Activated T-cell treated with anti-CD3 and anti-CD28 coated beads, Interleukin-2, amount 50 U/mL, for 72 hours (primary cell): Measurements from ENCODE around the gene FOXP2. TPM values are rescaled to one million over a fixed set of nuclear protein-coding genes. Genes with fewer than 3 reads are reported as not detected.
"Not testable (repeated sequence)": the region's sequence is repeated elsewhere in the genome, so short reads cannot be mapped to it uniquely, and the experiment has no call there.

Experiments
- ATAC-seq, 2 donors: fragments of 150-1000 bp; cut with Tn5 transposase; replicated peaks in 1 of 2; 2 replicates each; pipeline ENCODE4 v1.10.0; 2021; ENCODE audit warnings: moderate library complexity in 2 of 2, mild to moderate bottlenecking in 1 of 2
- DNase-seq, 2 donors: peaks; one replicate each; pipeline ENCODE4 v3.0.0; 2021 to 2022; ENCODE audit warnings: mixed read lengths in 1 of 2
- H3K27ac Mint-ChIP-seq: one replicate; pipeline ENCODE4 v1.8.0; 2022; ENCODE audit warnings: mild to moderate bottlenecking, moderate library complexity, mixed read lengths
- H3K27me3 Mint-ChIP-seq: one replicate; pipeline ENCODE4 v1.8.0; 2022; ENCODE audit warnings: low read depth, mixed read lengths
- H3K36me3 Mint-ChIP-seq, 2 donors: one replicate each; pipeline ENCODE4 v1.8.0; 2022; ENCODE audit warnings: mixed read lengths in 2 of 2, mild to moderate bottlenecking in 1 of 2; ENCODE audit not compliant: insufficient read depth in 2 of 2
- H3K4me1 Mint-ChIP-seq: one replicate; pipeline ENCODE4 v1.8.0; 2022; ENCODE audit warnings: low read depth, mixed read lengths
- H3K4me3 Mint-ChIP-seq, 2 donors: one replicate each; pipeline ENCODE4 v1.8.0; 2022; ENCODE audit warnings: mild to moderate bottlenecking in 2 of 2, mixed read lengths in 2 of 2, moderate library complexity in 2 of 2
- H3K9me3 Mint-ChIP-seq, 2 donors: one replicate each; pipeline ENCODE4 v1.8.0; 2022; ENCODE audit warnings: mixed read lengths in 2 of 2
- total RNA-seq, 2 donors: library from RNA; stranded (reverse); gene quantifications; one replicate each; pipeline ENCODE4 v1.2.3, GENCODE V29; 2022

FOXP2 gene
- total RNA-seq, 2 donors from 2014 or later: not detected

DNA sequence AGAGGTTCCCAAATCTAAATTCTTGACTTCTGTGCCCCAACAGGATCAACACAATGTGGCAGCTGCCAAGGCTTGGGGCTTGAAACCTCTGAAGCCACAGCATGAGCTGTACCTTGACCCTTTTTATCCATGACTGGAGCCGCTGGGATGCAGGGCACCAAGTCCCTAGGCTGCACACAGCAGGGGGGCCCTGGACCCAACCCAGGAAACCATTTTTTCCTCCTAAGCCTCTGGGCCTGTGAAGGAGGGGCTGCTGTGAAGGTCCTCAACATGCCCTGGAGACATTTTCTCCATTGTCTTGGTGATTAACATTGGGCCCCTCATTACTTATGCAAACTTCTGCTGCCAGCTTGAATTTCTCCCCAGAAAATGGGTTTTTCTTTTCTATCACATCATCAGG lies 72.6 kb downstream of the FOXP2 start:
- Mint-ChIP-seq H3K4me3 (no peak overlapping the region), H3K9me3 (peaks cover 4 to 8% of the 10 kb centered on the region in 2 donors), H3K36me3 (peaks cover 4 to 5% of the 10 kb centered on the region in 2 donors), H3K4me1 (no peaks in the 10 kb centered on the region), H3K27me3 (no peaks in the 10 kb centered on the region), H3K27ac (no peak overlapping the region)
- DNase-seq (no peak), ATAC-seq (no peak)

- no peak for ATAC-seq
These were observed 74.1 kb downstream of the FOXP2 start for GRCh38 chr7:114488696-114489095.

GRCh38 chr7:114497491-114497890 lies 82.9 kb downstream of the FOXP2 start:
- not testable (repeated sequence) for H3K4me1 Mint-ChIP-seq, ATAC-seq, H3K9me3 Mint-ChIP-seq, H3K36me3 Mint-ChIP-seq, H3K27ac Mint-ChIP-seq, DNase-seq, H3K27me3 Mint-ChIP-seq, H3K4me3 Mint-ChIP-seq

More at GRCh38 chr7:114488696-114489095, 74.1 kb downstream of the FOXP2 start:
- Mint-ChIP-seq H3K36me3 (peaks cover 4 to 5% of the 10 kb centered on the region in 2 donors), H3K9me3 (peaks cover 6 to 10% of the 10 kb centered on the region in 2 donors), H3K27ac (no peak overlapping the region), H3K4me1 (no peaks in the 10 kb centered on the region), H3K27me3 (no peaks in the 10 kb centered on the region), H3K4me3 (no peak overlapping the region)
- DNase-seq: no peak

DNA sequence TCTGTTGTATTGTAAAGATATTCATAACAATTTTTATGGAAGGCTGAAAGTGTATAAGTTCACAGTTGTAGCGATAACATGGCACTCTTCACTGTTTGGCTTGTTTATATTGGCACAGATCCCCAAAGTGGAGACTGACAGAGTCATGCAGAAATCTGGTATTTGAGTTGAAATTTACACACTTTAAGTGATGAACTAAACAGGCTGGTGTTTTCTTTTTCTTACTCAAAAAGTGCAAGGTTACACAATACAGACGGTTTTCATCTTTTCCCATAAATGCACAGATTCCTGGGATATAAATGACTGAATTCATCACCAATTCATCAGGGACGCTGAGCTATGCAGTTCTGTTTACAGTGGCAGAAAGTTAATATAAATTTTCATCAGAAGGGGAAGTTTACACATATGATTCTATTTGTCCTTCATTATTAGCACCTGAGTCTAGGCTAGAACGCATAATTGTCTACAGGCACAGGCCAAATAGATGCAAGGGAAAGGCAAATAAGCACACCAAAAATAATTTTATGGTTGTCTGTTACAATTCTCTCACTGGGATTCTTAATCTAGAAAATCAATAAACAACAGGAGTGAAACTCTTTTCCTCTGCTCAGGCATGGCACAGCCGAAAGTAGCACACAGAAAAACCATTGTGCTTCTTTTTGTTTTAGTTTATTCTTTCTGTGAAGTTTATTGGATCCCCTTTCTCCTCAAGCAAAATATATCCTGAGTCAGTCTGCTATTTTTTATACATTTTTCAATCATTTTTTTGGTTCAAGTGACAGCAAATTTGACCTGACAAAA lies 88.0 kb downstream of the FOXP2 start:
- H3K36me3 Mint-ChIP-seq: no peaks in the 10 kb centered on the region
- DNase-seq (no peak), ATAC-seq (no peak)
- no peaks in the 10 kb centered on the region for H3K4me1 Mint-ChIP-seq
- H3K9me3 Mint-ChIP-seq: no peaks in the 10 kb centered on the region
- no peak overlapping the region for H3K27ac Mint-ChIP-seq
- H3K4me3 Mint-ChIP-seq: no peak overlapping the region
- no peaks in the 10 kb centered on the region for H3K27me3 Mint-ChIP-seq

DNA sequence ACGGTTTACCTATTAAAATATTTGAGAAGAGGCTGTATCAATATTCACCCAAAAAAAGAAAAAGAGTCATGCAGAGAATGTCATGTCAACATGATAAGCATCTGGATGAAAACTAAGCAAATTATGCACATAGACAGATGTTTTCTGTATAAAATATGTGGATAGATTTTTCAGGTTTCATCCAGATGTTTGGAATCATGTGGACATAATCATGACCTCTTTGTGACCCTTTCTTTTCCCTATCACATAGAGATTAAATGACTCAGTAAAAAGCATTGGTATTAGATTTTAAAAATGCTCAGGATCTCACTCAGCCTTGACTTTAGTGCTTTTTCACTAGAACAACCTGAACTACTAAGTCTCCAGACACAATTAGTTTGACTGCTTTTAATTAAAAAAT lies 90.0 kb downstream of the FOXP2 start:
- no peaks in the 10 kb centered on the region for H3K36me3 Mint-ChIP-seq
- H3K27ac Mint-ChIP-seq: no peak overlapping the region
- ATAC-seq: no peak
- H3K9me3 Mint-ChIP-seq: no peaks in the 10 kb centered on the region
- H3K4me3 Mint-ChIP-seq: no peak overlapping the region
- no peak for DNase-seq
- no peaks in the 10 kb centered on the region for H3K4me1 Mint-ChIP-seq
- H3K27me3 Mint-ChIP-seq: no peaks in the 10 kb centered on the region

- Mint-ChIP-seq H3K4me3 (no peak overlapping the region), H3K27ac (no peak overlapping the region), H3K9me3 (no peaks in the 10 kb centered on the region), H3K36me3 (no peaks in the 10 kb centered on the region), H3K4me1 (no peaks in the 10 kb centered on the region), H3K27me3 (no peaks in the 10 kb centered on the region)
- DNase-seq: no peak
- no peak for ATAC-seq
These were observed 92.8 kb downstream of the FOXP2 start for GRCh38 chr7:114507381-114507780.

DNA sequence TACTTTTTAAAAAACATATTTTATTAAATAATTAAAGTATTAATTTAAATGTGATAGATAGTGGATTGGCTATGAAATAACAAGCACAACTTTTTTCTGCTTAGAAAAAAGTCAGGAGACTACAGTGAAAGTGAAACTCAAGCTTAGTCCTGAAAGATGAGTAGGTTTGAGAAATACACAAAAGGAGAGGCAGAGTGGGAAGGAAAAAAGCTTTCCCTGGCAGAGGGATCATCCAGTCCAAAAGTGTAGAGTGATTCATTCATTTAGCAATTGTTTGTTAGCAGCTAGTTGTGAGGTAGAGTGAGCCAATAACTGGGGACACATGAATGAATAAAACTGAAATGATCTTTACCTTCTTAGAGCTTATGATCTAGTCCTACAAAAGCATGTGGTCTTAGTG lies 93.5 kb downstream of the FOXP2 start:
- ATAC-seq: no peak
- no peak overlapping the region for H3K4me3 Mint-ChIP-seq

GRCh38 chr7:114510824-114511223 lies 96.2 kb downstream of the FOXP2 start:
- not testable (repeated sequence) for H3K27me3 Mint-ChIP-seq, DNase-seq, H3K36me3 Mint-ChIP-seq

More for the DNA sequence above, 93.5 kb downstream of the FOXP2 start:
- no peaks in the 10 kb centered on the region for H3K36me3 Mint-ChIP-seq
- DNase-seq: no peak
- no peak overlapping the region for H3K27ac Mint-ChIP-seq
- no peaks in the 10 kb centered on the region for H3K4me1 Mint-ChIP-seq
- no peaks in the 10 kb centered on the region for H3K27me3 Mint-ChIP-seq
- no peaks in the 10 kb centered on the region for H3K9me3 Mint-ChIP-seq

GRCh38 chr7:114519240-114519639 lies 104.6 kb downstream of the FOXP2 start:
- no peak for ATAC-seq
- H3K27ac Mint-ChIP-seq: no peak overlapping the region
- no peaks in the 10 kb centered on the region for H3K9me3 Mint-ChIP-seq
- H3K4me3 Mint-ChIP-seq: no peak overlapping the region
- no peaks in the 10 kb centered on the region for H3K4me1 Mint-ChIP-seq
- DNase-seq: no peak
- no peaks in the 10 kb centered on the region for H3K36me3 Mint-ChIP-seq
- H3K27me3 Mint-ChIP-seq: no peaks in the 10 kb centered on the region

More at GRCh38 chr7:114510824-114511223, 96.2 kb downstream of the FOXP2 start:
- not testable (repeated sequence) for H3K27ac Mint-ChIP-seq, H3K4me1 Mint-ChIP-seq, H3K9me3 Mint-ChIP-seq, ATAC-seq, H3K4me3 Mint-ChIP-seq

DNA sequence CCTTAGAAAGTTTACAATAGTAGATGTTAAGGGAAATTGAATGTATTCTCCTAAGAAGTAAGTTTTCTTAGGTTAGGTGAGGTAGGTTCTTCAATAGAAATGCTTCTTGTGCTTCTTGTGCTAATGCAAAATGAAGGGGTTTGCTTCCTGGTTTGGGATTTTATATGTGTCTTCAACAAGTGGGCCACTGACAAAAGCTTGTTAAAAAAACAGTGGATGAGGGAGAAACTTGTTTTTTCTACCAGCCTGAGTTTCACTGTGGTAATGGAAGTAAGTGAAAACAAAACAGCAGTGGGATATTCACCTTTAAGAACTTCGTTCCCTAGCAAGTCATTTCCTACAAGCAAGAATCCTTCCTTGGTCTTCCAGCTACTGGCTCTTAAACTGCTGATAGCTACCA lies 107.5 kb downstream of the FOXP2 start:
- H3K4me3 Mint-ChIP-seq: no peak overlapping the region
- no peaks in the 10 kb centered on the region for H3K36me3 Mint-ChIP-seq
- H3K9me3 Mint-ChIP-seq: no peaks in the 10 kb centered on the region
- DNase-seq (no peak), ATAC-seq (no peak)
- no peak overlapping the region for H3K27ac Mint-ChIP-seq
- H3K4me1 Mint-ChIP-seq: no peaks in the 10 kb centered on the region
- no peaks in the 10 kb centered on the region for H3K27me3 Mint-ChIP-seq

- DNase-seq (no peak), ATAC-seq (no peak)
- no peaks in the 10 kb centered on the region for H3K9me3 Mint-ChIP-seq
- no peak overlapping the region for H3K27ac Mint-ChIP-seq
- no peaks in the 10 kb centered on the region for H3K36me3 Mint-ChIP-seq
- H3K27me3 Mint-ChIP-seq: no peaks in the 10 kb centered on the region
- H3K4me1 Mint-ChIP-seq: no peaks in the 10 kb centered on the region
- no peak overlapping the region for H3K4me3 Mint-ChIP-seq
These were observed 113.0 kb downstream of the FOXP2 start for GRCh38 chr7:114527589-114527988.

DNA sequence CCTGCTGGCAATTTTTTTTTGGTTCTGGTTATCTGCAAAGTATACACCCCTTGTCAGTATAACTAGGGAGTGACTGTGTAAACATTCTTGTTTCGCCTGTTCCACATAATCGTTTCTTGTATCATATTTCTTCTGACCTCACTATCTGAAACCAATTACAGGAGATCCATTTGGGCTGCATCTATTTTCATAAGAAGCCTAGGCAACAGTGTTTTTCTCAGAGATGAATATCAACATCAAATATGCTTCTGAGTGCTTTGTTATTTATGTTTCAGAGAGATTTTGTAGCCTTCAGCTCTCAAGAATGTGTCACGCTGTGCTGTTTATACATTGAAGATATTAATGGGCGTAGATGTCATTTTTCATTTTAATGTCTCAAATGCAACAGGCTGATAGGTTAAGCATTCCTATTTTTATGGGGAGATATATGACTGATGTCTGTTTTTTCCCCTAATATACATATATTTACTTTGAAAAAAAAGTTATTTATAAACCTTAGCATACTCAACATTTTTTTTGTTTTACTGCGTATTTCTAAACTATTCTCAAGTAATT lies 115.5 kb downstream of the FOXP2 start:
- Mint-ChIP-seq H3K9me3 (no peaks in the 10 kb centered on the region), H3K36me3 (no peaks in the 10 kb centered on the region), H3K27ac (no peak overlapping the region), H3K4me1 (no peaks in the 10 kb centered on the region), H3K4me3 (no peak overlapping the region), H3K27me3 (no peaks in the 10 kb centered on the region)
- no peak for ATAC-seq
- DNase-seq: no peak

DNA sequence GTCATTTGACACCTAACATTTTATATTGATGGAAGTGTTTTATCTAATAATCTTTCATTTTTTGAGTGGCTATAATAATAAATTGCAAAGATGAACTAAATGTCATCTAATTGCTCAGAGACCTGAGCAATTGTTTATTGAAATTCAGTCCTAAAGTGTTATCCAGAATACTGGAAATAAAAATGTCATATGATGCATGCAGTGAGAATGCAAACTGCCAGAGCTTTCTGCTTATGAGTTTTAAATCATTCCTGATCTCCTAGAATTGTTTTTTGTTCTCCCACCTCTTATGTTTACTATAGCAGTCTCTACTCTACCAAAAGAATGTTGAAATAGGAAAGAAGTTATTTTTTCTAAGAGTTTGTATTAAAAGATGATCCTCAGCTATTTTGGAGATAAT lies 116.7 kb downstream of the FOXP2 start:
- H3K27ac Mint-ChIP-seq: no peak overlapping the region
- no peaks in the 10 kb centered on the region for H3K27me3 Mint-ChIP-seq
- H3K36me3 Mint-ChIP-seq: no peaks in the 10 kb centered on the region
- H3K9me3 Mint-ChIP-seq: no peaks in the 10 kb centered on the region
- no peak overlapping the region for H3K4me3 Mint-ChIP-seq
- DNase-seq (no peak), ATAC-seq (no peak)
- no peaks in the 10 kb centered on the region for H3K4me1 Mint-ChIP-seq

DNA sequence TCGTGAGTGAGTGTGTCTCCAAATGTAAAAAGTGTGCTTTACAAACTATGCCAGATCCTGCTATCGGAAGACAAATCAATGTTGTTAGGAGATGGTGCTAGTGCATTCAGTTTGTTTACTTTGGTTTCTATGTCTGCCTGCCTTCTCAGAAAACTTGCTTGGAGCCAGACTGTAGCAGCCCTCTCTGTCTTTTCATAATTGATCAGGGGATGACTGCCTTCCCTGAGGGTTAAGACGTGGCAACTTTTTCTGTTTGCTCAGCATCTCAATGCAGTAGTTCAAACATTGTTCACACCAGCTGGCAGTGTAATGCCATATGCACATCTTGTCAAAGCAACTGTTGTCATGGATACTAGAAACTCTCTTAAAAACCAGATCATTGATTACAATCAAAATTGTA lies 118.5 kb downstream of the FOXP2 start:
- Mint-ChIP-seq H3K27me3 (no peaks in the 10 kb centered on the region), H3K4me1 (no peaks in the 10 kb centered on the region), H3K36me3 (no peaks in the 10 kb centered on the region), H3K4me3 (no peak overlapping the region), H3K27ac (no peak overlapping the region), H3K9me3 (no peaks in the 10 kb centered on the region)
- ATAC-seq (no peak), DNase-seq (no peak)
